ENCODE results near the gene OSBP.
"Not testable (repeated sequence)": the region's sequence is repeated elsewhere in the genome, so short reads cannot be mapped to it uniquely, and the experiment has no call there.

The OSBP gene, protein sequence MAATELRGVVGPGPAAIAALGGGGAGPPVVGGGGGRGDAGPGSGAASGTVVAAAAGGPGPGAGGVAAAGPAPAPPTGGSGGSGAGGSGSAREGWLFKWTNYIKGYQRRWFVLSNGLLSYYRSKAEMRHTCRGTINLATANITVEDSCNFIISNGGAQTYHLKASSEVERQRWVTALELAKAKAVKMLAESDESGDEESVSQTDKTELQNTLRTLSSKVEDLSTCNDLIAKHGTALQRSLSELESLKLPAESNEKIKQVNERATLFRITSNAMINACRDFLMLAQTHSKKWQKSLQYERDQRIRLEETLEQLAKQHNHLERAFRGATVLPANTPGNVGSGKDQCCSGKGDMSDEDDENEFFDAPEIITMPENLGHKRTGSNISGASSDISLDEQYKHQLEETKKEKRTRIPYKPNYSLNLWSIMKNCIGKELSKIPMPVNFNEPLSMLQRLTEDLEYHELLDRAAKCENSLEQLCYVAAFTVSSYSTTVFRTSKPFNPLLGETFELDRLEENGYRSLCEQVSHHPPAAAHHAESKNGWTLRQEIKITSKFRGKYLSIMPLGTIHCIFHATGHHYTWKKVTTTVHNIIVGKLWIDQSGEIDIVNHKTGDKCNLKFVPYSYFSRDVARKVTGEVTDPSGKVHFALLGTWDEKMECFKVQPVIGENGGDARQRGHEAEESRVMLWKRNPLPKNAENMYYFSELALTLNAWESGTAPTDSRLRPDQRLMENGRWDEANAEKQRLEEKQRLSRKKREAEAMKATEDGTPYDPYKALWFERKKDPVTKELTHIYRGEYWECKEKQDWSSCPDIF

DNA sequence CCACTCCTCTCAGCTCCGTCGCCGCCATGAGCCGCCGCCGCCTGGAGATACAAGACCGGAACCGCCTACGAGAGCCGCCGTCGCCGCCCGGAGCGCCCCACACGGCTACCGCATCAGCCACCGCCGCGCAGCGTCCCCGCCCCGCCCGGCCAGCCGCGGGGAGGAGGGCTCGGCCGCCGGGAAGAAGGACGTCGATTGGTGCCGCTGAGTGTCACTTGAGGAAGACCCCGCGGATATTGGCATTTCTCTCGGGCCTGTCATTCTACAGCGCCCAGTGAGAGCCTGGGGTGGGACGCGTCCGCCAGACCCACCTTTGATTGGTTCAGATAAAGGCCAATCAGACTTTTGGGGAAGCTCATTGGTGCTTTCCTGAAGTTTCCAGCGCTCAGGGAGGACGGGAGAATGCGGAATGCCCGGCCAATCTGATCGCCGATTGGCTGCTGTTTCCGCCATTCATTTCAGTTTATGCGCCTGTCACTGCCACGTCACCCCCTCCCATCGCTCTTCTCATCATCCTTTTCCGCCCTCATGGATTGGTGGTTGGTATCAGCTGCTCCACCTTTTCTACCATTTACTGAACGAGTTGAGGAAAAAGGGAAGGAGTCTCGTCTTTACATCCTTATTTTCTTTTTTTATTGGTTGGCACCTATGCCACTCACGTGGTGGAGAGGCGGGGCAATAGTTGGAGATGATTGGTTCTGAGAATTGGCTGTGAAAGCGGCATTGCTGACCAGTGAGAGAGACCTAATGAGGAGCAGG, at the start of gene OSBP:
TSS of gene OSBP (minus strand) at position 138 of the 759 bp plus-strand sequence. CDS start at position 28, 110 bp downstream.
- DNase-seq (ENCODE audit: low read depth) = peak; percentile 99

DNA sequence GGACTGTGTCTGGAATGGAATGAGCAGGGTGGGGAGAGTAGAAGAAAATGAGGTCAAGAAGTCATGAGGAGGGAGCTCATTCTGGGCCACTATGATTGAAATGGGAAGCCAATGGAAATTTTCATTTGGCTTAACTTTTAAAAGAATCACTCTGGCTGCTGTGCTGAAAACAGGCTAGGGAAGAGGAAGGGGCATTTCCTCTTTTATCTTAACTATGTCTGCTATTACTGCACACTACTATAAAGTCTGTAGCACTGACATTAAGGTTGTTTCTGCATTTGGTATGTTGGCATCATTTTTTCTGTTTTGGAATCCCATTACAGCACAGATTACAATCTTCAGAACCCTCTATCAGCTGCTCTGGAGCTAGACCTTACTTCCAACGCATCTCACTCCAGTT, 45.0 kb upstream of the OSBP start:
- DNase-seq (ENCODE audit: low read depth) = no peak

DNA sequence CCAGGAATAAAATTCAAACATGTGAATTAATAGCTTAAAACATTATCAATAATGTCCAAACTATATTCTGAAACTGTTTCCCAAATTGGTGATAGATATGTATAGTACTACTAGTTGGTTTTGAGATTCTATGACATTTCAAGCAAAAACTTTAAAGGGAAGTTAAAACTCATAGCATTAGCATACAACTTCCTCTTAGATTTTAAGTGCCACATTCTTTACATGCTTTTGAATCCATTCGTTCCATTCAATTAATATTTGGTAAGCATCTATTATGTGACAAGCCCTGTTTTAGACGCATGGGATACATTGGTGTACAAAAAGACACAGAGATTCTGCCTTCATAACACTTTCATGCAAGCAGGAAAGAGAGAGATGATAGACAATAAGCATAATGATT, 44.4 kb upstream of the OSBP start:
- no peak for DNase-seq (ENCODE audit: low read depth)

DNA sequence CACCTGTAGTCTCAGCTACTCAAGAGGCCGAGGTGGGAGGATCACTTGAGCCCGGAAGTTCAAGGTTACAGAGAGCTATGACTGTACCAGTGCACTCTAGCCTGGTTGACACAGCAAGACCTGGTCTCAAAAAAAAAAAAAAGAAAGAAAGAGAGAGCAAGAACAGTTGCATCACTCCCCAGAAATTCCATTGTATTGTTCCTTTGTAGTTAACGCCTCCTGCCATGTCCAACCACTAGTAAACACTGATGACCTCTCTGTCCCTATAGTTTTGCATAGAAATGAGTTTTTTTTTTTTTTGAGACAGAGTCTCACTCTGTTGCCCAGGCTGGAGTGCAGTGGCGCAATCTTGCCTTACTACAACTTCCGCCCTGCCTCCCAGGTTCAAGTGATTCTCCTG, 42.5 kb upstream of the OSBP start:
- no peak for DNase-seq (ENCODE audit: low read depth)

DNA sequence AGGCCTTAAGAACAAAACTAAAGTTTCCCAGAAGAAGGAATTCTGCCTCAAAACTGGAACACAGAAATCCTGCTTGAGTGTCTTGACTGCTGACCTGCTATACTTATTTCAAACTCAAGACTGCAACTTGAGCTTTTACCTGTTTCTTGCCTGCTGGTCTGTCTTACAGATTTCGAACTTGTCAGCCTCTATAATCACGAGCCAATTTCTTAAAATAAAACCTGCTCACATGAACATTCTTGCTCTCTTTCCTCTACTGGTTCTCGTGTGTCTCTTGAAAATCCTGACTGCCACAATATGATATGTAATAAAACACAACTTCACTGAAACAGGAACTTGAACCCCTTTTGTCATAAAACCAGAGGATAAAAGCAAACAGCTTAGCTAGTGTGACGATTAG, 39.3 kb upstream of the OSBP start:
- DNase-seq (ENCODE audit: low read depth) = no peak

DNA sequence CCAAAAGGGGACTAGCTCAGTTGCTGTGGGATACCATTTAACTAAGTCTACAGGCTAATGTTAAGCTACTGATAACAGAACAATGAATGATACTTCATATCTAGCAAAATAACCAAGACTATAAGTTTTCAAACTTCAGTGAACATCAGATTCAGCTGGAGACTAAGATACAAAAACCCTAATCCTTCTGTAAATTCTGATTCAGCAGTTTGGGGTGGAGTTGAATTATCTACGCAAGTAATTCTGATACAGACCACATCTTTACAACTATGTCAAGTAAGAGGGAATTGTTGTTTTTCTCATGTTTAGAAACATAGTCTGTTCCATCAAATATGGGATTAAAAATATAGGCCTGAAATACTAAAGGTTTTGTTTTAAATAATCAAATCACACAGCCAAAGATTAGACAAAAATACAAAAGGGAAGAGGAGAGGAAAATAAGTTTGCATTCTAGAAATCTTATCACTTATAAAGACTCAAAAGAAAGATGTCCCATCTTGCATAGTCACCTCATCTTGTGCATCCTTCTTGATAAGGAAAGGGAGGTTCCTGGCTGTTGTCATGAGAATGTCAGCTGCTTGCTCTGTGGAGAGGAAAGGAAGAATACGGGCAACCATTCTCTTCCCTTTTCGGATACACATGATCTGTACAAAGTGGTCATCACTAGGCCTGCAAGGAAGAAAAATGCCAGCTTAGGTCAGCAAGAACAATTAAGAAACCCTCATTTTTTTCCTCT, 31.8 kb upstream of the OSBP start:
- no peak for DNase-seq (ENCODE audit: low read depth)

DNA sequence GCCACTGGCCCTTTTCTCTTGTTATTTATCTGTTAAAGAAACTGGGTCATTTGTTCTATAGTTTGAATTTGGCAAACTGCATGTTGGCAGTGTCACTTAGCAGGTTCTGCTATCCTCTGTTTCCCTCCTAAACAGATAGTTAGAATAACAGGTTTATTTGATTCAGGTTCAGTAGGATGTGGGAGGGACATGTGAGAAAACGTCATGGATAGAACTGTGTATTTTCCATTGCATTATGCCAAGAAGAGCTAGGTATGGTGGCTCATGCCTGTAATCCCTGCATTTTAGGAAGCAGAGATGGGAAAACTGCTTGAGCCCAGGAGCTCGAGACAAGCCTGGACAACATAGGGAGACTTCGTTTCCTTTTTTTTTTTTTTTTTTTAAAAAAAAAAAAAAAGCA, 29.0 kb upstream of the OSBP start:
- DNase-seq (ENCODE audit: low read depth) = no peak

DNA sequence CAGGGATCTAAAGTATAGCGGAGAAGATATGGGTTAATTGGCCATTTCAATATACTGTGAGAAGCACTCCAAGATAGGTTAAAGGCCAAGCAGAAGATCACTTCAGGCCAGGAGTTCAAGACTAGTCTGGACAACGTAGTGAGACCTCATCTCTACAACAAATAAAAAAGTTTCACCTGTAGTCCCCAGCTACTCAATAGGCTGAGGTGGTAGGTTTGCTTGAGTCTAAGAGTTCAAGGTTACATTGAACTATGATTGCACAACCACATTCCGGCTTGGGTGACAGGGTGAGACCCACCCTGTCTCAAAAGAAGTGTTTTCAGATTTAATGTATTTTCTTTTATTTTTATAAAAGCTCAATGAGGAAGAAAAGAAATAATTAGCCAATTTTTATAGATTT, 27.8 kb upstream of the OSBP start:
- no peak for DNase-seq (ENCODE audit: low read depth)

DNA sequence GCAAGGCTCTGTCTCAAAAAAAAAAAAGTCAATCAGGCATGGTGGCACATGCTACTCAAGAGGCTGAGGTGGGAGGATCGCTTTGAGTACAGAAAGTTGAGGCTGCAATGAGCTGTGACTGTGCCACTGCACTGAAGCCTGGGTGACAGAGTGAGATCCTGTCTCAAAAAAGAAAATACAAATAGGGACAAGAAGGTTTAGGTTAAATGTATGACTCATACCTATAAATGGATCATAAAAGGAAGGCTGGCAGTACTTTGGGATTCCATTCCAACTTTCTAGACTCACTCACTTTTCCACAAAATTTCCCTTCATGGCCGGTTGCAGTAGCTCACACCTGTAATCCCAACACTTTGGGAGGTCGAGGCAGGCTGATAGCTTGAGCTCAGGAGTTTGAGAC, 25.6 kb upstream of the OSBP start:
- no peak for DNase-seq (ENCODE audit: low read depth)

DNA sequence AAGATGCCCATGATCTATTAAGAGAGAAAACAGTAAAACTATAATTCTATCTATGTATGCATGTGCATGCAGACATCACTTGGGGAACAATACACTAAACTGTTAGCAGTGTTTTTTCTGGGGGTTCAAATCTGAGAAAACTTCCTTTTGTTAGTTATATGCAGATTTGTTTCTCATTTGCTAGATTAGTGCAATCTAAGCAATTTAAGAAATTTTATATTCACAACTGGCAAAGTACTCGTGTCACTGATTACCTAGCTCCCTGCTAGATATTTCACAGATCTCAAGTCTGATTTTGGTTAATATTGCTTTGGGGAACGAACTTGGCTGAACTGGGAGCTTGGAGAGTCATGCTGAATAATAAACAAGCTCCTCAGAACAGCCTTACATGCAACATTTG, 14.9 kb upstream of the OSBP start:
- DNase-seq (ENCODE audit: low read depth) = no peak

DNA sequence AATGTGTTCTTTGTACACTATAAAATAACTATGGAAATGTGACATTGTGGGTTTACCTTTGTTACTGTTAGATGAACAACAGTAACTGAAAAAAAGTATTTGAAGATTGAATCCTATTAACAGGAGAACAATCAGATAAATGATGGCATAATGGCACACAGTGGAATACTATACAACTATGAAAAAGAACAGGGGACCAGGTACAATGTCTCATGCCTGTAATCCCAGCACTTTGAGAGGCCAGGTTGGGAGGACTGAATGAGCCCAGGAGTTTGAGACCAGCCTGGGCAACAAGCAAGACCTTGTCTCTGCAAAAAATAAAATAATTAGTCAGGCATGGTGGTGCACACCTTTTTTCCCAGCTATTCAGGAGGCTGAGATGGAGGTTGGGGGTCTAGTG, 14.4 kb upstream of the OSBP start:
- no peak for DNase-seq (ENCODE audit: low read depth)

DNA sequence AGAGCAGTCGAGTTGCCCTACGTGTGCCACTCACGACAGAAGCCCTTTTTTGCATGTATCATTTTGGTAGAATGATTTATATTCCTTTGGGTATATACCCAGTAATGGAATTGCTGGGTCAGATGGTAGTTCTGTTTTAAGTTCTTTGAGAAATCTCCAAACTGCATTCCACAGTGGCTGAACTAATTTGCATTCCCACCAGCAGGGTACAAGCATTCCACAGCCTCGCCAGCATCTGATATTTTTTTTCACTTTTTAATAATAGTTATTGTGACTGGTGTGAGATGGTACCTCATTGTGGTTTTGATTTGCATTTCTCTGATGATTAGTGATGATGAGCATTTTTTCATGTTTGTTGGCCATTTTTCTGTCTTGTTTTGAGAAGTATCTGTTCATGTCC, 11.4 kb upstream of the OSBP start:
- not testable (repeated sequence) for DNase-seq (ENCODE audit: low read depth)

DNA sequence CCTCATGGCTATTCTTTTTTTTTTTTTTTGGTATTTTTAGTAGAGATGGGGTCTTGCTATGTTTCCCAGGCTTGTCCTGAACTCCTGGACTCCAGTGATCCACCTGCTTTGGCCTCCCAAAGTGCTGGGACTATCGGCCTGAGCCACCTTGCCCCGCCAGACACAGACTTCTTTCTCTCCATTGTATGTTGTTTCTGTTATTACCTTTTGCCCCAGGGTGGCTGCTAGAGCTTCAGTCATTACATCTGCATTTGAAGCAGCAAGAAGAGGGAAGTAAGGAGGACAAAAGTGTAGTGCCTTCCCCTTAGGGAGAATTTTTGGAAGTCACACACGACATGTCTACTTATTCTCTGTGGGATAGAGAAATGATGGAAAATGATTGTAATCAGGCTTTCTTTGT, 10.1 kb upstream of the OSBP start:
- no peak for DNase-seq (ENCODE audit: low read depth)

DNA sequence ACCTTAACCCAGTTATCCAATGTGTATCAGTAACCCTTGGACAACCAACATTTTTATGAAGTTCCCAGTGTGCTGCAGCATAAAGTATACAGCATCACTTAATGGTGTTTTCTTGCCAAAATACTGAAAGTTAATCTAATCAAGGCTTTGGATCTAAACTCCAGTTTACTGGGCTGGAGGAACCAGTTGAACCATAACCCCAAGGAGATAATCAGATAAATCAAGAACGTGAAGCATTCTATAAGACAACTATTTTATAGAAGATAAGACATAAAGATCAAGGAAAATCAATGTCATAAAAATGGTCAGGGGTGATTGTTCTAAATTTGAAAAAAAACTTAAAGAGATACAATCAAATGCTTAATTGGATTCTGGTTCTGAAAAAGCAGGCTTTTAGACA, 2.3 kb upstream of the OSBP start:
- no peak for DNase-seq (ENCODE audit: low read depth)

DNA sequence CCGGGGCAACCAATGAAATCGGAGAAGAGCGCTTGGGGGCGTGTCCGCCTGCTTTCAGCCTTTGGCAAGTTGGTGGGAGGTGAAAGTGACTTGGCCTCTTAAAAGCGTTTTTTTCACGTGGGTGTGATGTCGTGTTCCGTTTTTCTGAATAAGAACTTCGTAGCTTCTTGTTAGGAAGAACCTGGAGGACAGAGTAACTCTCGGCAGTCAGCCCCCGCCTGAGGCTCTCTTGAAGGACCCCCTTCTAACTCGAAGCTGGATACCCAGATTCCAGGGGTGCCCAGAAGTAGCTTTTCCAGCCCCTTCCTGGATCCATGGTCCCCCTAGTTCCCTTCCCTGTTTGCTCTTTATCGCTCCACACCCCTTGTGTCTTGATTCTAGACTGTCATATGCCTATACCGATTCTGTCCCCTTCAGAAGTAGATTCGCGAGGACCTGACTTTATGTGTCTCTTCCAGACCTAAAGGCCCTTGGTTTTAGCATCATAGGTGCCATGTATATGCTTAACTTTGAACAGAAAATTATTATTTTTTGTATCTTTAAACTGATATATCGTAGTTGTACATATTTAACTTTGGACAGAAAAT, 915 bp upstream of the OSBP start:
- DNase-seq (ENCODE audit: low read depth) = no peak

DNA sequence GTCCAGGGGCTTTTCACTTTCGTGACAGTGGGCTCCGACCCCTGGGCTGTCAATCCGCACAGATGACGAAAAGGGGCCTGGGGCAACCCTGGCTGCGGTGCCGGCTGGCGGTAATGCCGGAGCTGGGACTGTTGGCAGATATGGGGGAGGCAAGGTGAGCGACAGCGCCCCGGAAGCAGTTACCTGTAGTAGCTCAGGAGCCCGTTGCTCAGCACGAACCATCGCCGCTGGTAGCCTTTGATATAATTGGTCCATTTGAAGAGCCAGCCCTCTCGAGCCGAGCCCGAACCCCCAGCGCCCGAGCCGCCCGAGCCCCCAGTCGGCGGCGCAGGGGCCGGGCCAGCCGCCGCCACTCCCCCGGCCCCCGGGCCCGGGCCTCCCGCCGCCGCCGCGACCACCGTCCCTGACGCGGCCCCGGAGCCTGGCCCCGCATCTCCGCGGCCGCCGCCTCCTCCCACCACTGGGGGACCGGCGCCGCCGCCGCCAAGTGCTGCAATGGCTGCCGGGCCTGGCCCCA, 396 bp downstream of the OSBP start:
- DNase-seq (ENCODE audit: low read depth) = no peak

DNA sequence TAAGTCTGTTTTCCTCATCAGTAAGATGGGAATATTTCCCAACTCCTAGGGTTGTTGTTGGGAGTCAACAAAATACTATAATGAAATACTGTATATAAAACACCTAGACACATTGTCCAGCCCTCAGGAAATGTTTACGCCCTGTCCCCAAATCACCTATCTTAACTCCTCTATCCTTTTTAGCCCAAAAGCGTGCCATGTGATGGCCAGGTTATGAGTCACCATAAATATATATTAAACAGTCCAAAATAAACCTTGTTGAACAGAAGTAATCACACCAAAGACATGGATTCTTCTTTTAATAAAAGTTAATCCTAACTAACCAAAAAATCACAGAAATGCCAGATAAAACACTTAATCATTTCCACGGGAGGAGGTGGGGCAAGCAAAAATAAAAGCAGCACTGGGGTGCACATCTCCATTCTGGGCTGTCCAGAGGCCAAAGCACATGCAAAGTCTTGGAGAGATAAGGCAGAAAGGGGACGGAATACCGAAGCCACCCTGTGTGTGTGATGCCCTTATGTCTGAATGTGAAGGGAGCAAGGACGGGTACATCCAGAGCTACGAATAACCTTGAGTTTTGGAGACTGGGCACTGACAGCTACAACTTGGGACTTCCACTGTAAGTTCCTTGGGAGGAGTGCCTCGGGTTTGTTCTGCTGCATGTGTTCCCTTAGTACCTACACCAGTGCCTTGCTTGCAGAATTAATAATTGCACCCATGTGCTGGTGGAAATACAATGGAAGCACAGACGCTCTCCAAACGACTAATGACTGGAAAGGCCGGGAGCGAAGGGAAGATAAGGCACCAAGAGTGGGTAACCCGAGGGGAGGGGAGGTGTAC, 1.1 kb downstream of the OSBP start:
- no peak for DNase-seq (ENCODE audit: low read depth)

DNA sequence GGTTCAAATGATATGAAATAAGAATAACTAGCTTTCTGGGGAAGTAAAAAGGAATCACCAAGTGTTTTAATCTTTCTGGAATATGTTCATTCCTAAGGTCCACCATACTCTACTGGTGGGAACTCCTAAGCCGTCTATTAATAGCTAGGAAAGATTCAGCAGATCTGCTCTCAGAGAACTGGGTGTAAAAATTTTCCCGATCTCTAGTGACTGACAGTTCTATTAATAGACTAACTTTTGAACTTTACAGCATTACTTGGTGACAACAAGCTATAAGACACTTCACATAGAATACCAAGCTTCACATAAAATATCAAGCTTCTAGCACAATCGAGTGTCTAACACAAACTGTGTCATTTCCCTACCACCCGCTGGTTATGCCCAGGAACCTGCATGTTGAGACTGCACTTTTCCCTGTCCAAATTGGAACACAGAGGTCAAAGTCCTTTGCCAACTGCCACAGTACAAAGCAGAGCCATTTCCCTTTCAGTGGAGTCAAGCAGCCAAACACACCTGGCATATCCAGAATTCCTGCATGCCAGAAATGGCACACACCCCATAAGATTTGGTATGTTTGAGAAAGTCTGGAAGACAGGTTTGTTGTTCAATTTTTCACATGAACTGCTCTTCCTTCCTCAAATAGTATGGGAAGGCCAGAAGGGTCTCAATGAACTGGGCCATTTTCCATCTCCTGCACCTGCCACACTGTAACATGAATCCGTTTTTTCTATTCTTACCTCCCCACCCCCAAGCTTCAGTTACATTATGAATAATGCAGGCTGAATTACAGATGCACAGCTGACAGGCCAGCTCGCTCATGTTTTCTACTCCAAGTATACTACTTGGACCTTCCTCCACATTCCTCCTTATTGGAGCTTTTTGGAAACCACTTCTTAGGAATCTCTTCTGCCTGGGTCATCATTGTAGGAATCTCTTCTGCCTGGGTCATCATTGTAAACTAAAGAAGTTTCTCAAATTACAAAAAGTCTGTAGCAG, 3.7 kb downstream of the OSBP start:
- DNase-seq (ENCODE audit: low read depth) = no peak

DNA sequence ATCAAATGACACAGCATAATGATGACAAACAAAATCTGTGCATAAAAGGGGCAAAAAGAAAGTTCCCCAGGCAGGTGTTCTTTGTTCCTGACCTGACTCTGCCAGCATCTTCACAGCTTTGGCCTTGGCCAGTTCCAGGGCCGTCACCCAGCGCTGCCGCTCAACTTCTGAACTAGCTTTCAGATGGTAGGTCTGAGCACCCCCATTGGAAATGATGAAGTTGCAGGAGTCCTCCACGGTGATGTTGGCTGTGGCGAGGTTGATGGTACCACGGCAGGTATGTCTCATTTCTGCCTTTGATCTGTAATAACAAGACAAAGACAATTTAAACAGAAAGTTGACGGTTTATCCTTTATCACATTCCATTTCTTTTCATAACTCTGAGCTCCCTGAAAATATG, 5.3 kb downstream of the OSBP start:
- no peak for DNase-seq (ENCODE audit: low read depth)

Measured in HS-27A (cell line).